IPS-18c (cell line): ENCODE data around the gene CDK5RAP1.

Experiments used
- H3K4me3 ChIP-seq: 2 replicates; pipeline ENCODE4 v1.7.0; 2013; ENCODE audit warnings: low read depth, mild to moderate bottlenecking, low read length, moderate library complexity; ENCODE audit not compliant: insufficient read depth
- H3K9me3 ChIP-seq: one replicate; pipeline ENCODE4 v1.6.1; 2013; ENCODE audit warnings: mild to moderate bottlenecking, low read length, moderate library complexity; ENCODE audit not compliant: control insufficient read depth, insufficient read depth

CDK5RAP1 gene

GRCh38 chr20:33322456-33322855 is 78.9 kb downstream of the CDK5RAP1 start:
- H3K9me3 ChIP-seq, result no peaks in the 10 kb centered on the region
- no peak overlapping the region for H3K4me3 ChIP-seq

GRCh38 chr20:33320006-33320405 is 81.3 kb downstream of the CDK5RAP1 start:
- H3K9me3 ChIP-seq, result no peaks in the 10 kb centered on the region

GRCh38 chr20:33318096-33318429 is 83.3 kb downstream of the CDK5RAP1 start:
- Histone ChIP-seq H3K4me3 (no peak overlapping the region), H3K9me3 (no peaks in the 10 kb centered on the region)

More at GRCh38 chr20:33320006-33320405, 81.3 kb downstream of the CDK5RAP1 start:
- no peak overlapping the region for H3K4me3 ChIP-seq

- no peak overlapping the region for H3K4me3 ChIP-seq
- no peaks in the 10 kb centered on the region for H3K9me3 ChIP-seq
Observed at GRCh38 chr20:33317424-33318095, 83.8 kb downstream of the CDK5RAP1 start.

GRCh38 chr20:33316958-33317357 is 84.4 kb downstream of the CDK5RAP1 start:
- H3K9me3 ChIP-seq, result no peaks in the 10 kb centered on the region
- H3K4me3 ChIP-seq, result no peak overlapping the region

- Histone ChIP-seq H3K9me3 (no peaks in the 10 kb centered on the region), H3K4me3 (no peak overlapping the region)
Observed at GRCh38 chr20:33316343-33316742, 85.0 kb downstream of the CDK5RAP1 start.

GRCh38 chr20:33313686-33314314 is 87.5 kb downstream of the CDK5RAP1 start:
- Histone ChIP-seq H3K4me3 (no peak overlapping the region), H3K9me3 (no peaks in the 10 kb centered on the region)

- H3K4me3 ChIP-seq, result no peak overlapping the region
- H3K9me3 ChIP-seq, result no peaks in the 10 kb centered on the region
Observed at GRCh38 chr20:33312583-33312982, 88.7 kb downstream of the CDK5RAP1 start.

- H3K9me3 ChIP-seq, result no peaks in the 10 kb centered on the region
- no peak overlapping the region for H3K4me3 ChIP-seq
Observed at GRCh38 chr20:33311996-33312395, 89.3 kb downstream of the CDK5RAP1 start.

GRCh38 chr20:33311011-33311410 is 90.3 kb downstream of the CDK5RAP1 start:
- Histone ChIP-seq H3K4me3 (no peak overlapping the region), H3K9me3 (no peaks in the 10 kb centered on the region)

GRCh38 chr20:33310327-33310899 is 90.9 kb downstream of the CDK5RAP1 start:
- Histone ChIP-seq H3K9me3 (no peaks in the 10 kb centered on the region), H3K4me3 (no peak overlapping the region)

GRCh38 chr20:33309631-33310030 is 91.7 kb downstream of the CDK5RAP1 start:
- Histone ChIP-seq H3K9me3 (no peaks in the 10 kb centered on the region), H3K4me3 (no peak overlapping the region)
